SJCRH30 (cell line): ENCODE data around the gene ZNF668. TPM values are rescaled to one million over a fixed set of nuclear protein-coding genes. Genes with fewer than 3 reads are reported as not detected.

Experiments used
- DNase-seq, 2 experiments: peaks; one replicate each; pipeline ENCODE4 v3.0.0-alpha.2; 2015 to 2020
- H3K27ac ChIP-seq: fragments of 250-450 bp; sonication (Bioruptor Pico); 2 replicates; pipeline ENCODE4 v1.5.1; 2020; ENCODE audit warnings: mild to moderate bottlenecking, moderate library complexity
- H3K27me3 ChIP-seq: fragments of 250-450 bp; sonication (Bioruptor Pico); 2 replicates; pipeline ENCODE4 v1.5.1; 2020; ENCODE audit warnings: mild to moderate bottlenecking, moderate library complexity
- H3K36me3 ChIP-seq: fragments of 250-450 bp; sonication (Bioruptor Pico); 2 replicates; pipeline ENCODE4 v1.5.1; 2020; ENCODE audit warnings: mild to moderate bottlenecking, moderate library complexity
- H3K4me1 ChIP-seq: fragments of 250-450 bp; sonication (Bioruptor Pico); 2 replicates; pipeline ENCODE4 v1.5.1; 2020; ENCODE audit warnings: mild to moderate bottlenecking, moderate library complexity
- H3K4me3 ChIP-seq: fragments of 250-450 bp; sonication (Bioruptor Pico); 2 replicates; pipeline ENCODE4 v1.5.1; 2020; ENCODE audit warnings: mild to moderate bottlenecking, moderate library complexity
- H3K9me3 ChIP-seq: fragments of 250-450 bp; sonication (Bioruptor Pico); replicated peaks from 2 replicates; pipeline ENCODE4 v1.5.1; 2020; ENCODE audit warnings: mild to moderate bottlenecking, moderate library complexity
- total RNA-seq: library from RNA; depleted of rRNA; stranded (reverse); fragments of >200 nt; shearing (Covaris generic); gene quantifications from 2 replicates; pipeline ENCODE4 v1.2.3, GENCODE V29; 2014; rRNA removed

Gene ZNF668
- 21.5 and 21.8 TPM in 2 replicates for total RNA-seq

- Histone ChIP-seq H3K4me1 (peaks cover 7% of the 10 kb centered on the region), H3K4me3 (peak within 1 kb of the TSS; percentile 94), H3K27me3 (no peaks in the 10 kb centered on the region), H3K27ac (peak within 1 kb of the TSS; percentile 98), H3K36me3 (peaks cover 26% of the 10 kb centered on the region), H3K9me3 (no peaks in the 10 kb centered on the region)
- peak; percentile 98 to 99 for DNase-seq
Observed at GRCh38 chr16:31073970-31074813, at the start of gene ZNF668, which contains the start of gene ZNF646. ZNF668 (minus strand) TSS chr16:31074240; CDS start chr16:31064459, 9,781 bp downstream. ZNF646 (plus strand) TSS chr16:31074422; CDS start chr16:31076325, 1,903 bp downstream.

GRCh38 chr16:31120129-31120528, 46.1 kb upstream of the ZNF668 start:
- Histone ChIP-seq H3K36me3 (peaks cover 34% of the 10 kb centered on the region), H3K4me1 (no peaks in the 10 kb centered on the region), H3K27me3 (no peaks in the 10 kb centered on the region), H3K27ac (no peak overlapping the region), H3K4me3 (no peak overlapping the region), H3K9me3 (no peaks in the 10 kb centered on the region)
- no peak for DNase-seq

GRCh38 chr16:31118223-31119155, 44.4 kb upstream of the ZNF668 start:
- no peaks in the 10 kb centered on the region for H3K4me1 ChIP-seq
- peaks cover 31% of the 10 kb centered on the region for H3K36me3 ChIP-seq
- H3K27ac ChIP-seq, result no peak overlapping the region; the same call in 1 of the 2 replicates
- H3K4me3 ChIP-seq, result peak overlapping the region; percentile 93
- H3K27me3 ChIP-seq, result no peaks in the 10 kb centered on the region
- no peak for DNase-seq
- H3K9me3 ChIP-seq, result no peaks in the 10 kb centered on the region

GRCh38 chr16:31117384-31118222, 43.6 kb upstream of the ZNF668 start, which contains the start of gene KAT8:
KAT8 (plus strand) TSS chr16:31117664; CDS start chr16:31117682, 18 bp downstream.
- Histone ChIP-seq H3K4me3 (peak within 1 kb of the TSS; percentile 93), H3K4me1 (no peaks in the 10 kb centered on the region), H3K27me3 (no peaks in the 10 kb centered on the region), H3K36me3 (peaks cover 29% of the 10 kb centered on the region), H3K27ac (peak within 1 kb of the TSS; percentile 74), H3K9me3 (no peaks in the 10 kb centered on the region)
- DNase-seq, result peak; percentile 98

- Histone ChIP-seq H3K27ac (no peak overlapping the region), H3K27me3 (no peaks in the 10 kb centered on the region), H3K36me3 (peaks cover 28% of the 10 kb centered on the region), H3K4me3 (no peak overlapping the region), H3K9me3 (no peaks in the 10 kb centered on the region), H3K4me1 (peaks cover 10% of the 10 kb centered on the region)
- DNase-seq, result no peak
Observed at GRCh38 chr16:31114468-31114867, 40.4 kb upstream of the ZNF668 start.

GRCh38 chr16:31113121-31114120, 39.4 kb upstream of the ZNF668 start:
- Histone ChIP-seq H3K4me3 (no peak overlapping the region), H3K27ac (no peak overlapping the region), H3K4me1 (peaks cover 14% of the 10 kb centered on the region), H3K9me3 (no peaks in the 10 kb centered on the region), H3K27me3 (no peaks in the 10 kb centered on the region), H3K36me3 (peaks cover 28% of the 10 kb centered on the region)
- no peak for DNase-seq

GRCh38 chr16:31112711-31113110, 38.7 kb upstream of the ZNF668 start:
- Histone ChIP-seq H3K36me3 (peaks cover 28% of the 10 kb centered on the region), H3K27ac (no peak overlapping the region), H3K4me3 (no peak overlapping the region), H3K4me1 (peaks cover 17% of the 10 kb centered on the region), H3K9me3 (no peaks in the 10 kb centered on the region), H3K27me3 (no peaks in the 10 kb centered on the region)
- no peak for DNase-seq

- Histone ChIP-seq H3K27ac (no peak overlapping the region), H3K36me3 (peaks cover 28% of the 10 kb centered on the region)
Observed at GRCh38 chr16:31111881-31112466, 37.9 kb upstream of the ZNF668 start.

GRCh38 chr16:31110106-31111034, 36.3 kb upstream of the ZNF668 start:
- Histone ChIP-seq H3K4me3 (no peak overlapping the region), H3K9me3 (no peaks in the 10 kb centered on the region), H3K27me3 (no peaks in the 10 kb centered on the region), H3K36me3 (peaks cover 28% of the 10 kb centered on the region), H3K4me1 (peaks cover 22% of the 10 kb centered on the region), H3K27ac (peak overlapping the region; percentile 28)
- DNase-seq, result peak; percentile 74 to 77

More at GRCh38 chr16:31111881-31112466, 37.9 kb upstream of the ZNF668 start:
- H3K4me3 ChIP-seq, result no peak overlapping the region
- peaks cover 22% of the 10 kb centered on the region for H3K4me1 ChIP-seq
- no peak for DNase-seq
- no peaks in the 10 kb centered on the region for H3K27me3 ChIP-seq
- H3K9me3 ChIP-seq, result no peaks in the 10 kb centered on the region

GRCh38 chr16:31109622-31110021, 35.6 kb upstream of the ZNF668 start:
- Histone ChIP-seq H3K4me3 (no peak overlapping the region), H3K27ac (peak overlapping the region; percentile 28), H3K9me3 (no peaks in the 10 kb centered on the region), H3K27me3 (no peaks in the 10 kb centered on the region), H3K36me3 (peaks cover 28% of the 10 kb centered on the region), H3K4me1 (peaks cover 22% of the 10 kb centered on the region)
- no peak for DNase-seq

GRCh38 chr16:31108794-31109558, 34.9 kb upstream of the ZNF668 start:
- H3K27ac ChIP-seq, result peak overlapping the region; percentile 59
- H3K4me1 ChIP-seq, result peaks cover 22% of the 10 kb centered on the region
- peak overlapping the region; percentile 80 for H3K4me3 ChIP-seq
- no peak for DNase-seq
- peaks cover 28% of the 10 kb centered on the region for H3K36me3 ChIP-seq
- H3K9me3 ChIP-seq, result no peaks in the 10 kb centered on the region
- no peaks in the 10 kb centered on the region for H3K27me3 ChIP-seq
